ENCODE data around the gene IFNE. TPM values are rescaled to one million over a fixed set of nuclear protein-coding genes. Genes with fewer than 3 reads are reported as not detected.
"Not testable (repeated sequence)": the region's sequence is repeated elsewhere in the genome, so short reads cannot be mapped to it uniquely, and the experiment has no call there.

Gene IFNE
- total RNA-seq, 1 donor from 2014 or later, result not detected

- TF ChIP-seq CTCF (IDR thresholded peaks at IDR 0.05; ENCODE audit: borderline replicate concordance), result no peak
- H3K4me1 ChIP-seq, result no peaks in the 10 kb centered on the region
- intact Hi-C loops (cut with micrococcal nuclease), result no loop called here
Measured at GRCh38 chr9:21454149-21454548, 28.0 kb downstream of the IFNE start.

DNA sequence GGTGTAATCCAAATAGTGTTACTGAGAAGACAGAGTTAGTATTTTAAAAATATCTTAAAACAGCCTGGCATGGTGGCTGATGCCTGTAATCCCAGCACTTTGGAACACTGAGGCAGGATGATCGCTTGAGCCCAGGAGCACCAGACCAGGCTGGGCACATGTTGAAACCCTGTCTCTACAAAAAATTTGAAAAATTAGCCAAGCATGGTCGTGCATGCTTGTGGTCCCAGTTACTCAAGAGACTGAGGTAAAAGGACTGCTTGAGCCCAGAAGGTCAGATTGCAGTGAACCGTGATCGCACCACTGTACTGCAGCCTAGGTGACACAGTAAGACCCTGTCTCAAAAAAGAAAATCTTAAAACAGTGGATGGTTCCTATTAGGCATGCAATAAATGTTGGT is 29.4 kb downstream of the IFNE start:
- intact Hi-C loops (cut with micrococcal nuclease), result no loop called here
- no peak overlapping the region for H3K4me3 ChIP-seq
- DNase-seq, result no peak

More at GRCh38 chr9:21454149-21454548, 28.0 kb downstream of the IFNE start:
- H3K4me3 ChIP-seq, result no peak overlapping the region
- DNase-seq, result no peak
- H3K36me3 ChIP-seq, result no peaks in the 10 kb centered on the region
- peaks cover 17% of the 10 kb centered on the region for H3K27me3 ChIP-seq (ENCODE audit: low read depth)
- no peak overlapping the region for H3K27ac ChIP-seq (replicated peaks)
- no peaks in the 10 kb centered on the region for H3K9me3 ChIP-seq (replicated peaks)

GRCh38 chr9:21450733-21451394 is 31.2 kb downstream of the IFNE start:
- H3K27ac ChIP-seq (replicated peaks), result no peak overlapping the region
- TF ChIP-seq CTCF (IDR thresholded peaks at IDR 0.05; ENCODE audit: borderline replicate concordance), result no peak
- intact Hi-C loops (cut with micrococcal nuclease), result no loop called here
- H3K27me3 ChIP-seq (ENCODE audit: low read depth), result peaks cover 31% of the 10 kb centered on the region
- no peak overlapping the region for H3K4me3 ChIP-seq
- no peaks in the 10 kb centered on the region for H3K36me3 ChIP-seq
- H3K9me3 ChIP-seq (replicated peaks), result no peaks in the 10 kb centered on the region
- H3K4me1 ChIP-seq, result no peaks in the 10 kb centered on the region
- DNase-seq, result no peak

More for the DNA sequence above, 29.4 kb downstream of the IFNE start:
- Histone ChIP-seq H3K27ac (replicated peaks) (no peak overlapping the region), H3K9me3 (replicated peaks) (no peaks in the 10 kb centered on the region), H3K36me3 (no peaks in the 10 kb centered on the region), H3K4me1 (no peaks in the 10 kb centered on the region), H3K27me3 (ENCODE audit: low read depth) (peaks cover 31% of the 10 kb centered on the region)
- TF ChIP-seq CTCF (IDR thresholded peaks at IDR 0.05; ENCODE audit: borderline replicate concordance), result no peak

DNA sequence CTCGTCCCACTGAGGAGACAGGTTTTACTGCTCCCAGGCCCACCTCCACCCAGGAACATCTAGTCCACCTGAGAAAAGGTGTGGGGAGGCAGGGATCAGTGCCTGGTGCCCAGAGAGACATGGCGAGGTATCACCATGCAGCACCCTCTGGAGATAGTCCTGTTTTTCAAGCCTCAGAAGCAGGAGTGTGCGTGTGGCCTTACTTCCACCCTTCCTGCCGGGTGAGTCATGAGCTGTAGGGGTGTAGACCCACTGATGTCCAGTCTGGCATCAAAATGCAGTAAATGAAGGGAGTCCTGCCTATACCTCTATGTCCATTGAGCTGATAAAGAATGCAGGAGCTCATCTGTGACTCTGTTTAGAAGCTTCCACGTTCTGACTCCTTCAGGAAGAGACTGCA is 32.8 kb downstream of the IFNE start:
- H3K27me3 ChIP-seq (ENCODE audit: low read depth), result peaks cover 31% of the 10 kb centered on the region
- H3K4me3 ChIP-seq; intact Hi-C loops (cut with micrococcal nuclease); H3K36me3 ChIP-seq; DNase-seq; H3K4me1 ChIP-seq; H3K9me3 ChIP-seq (replicated peaks); H3K27ac ChIP-seq (replicated peaks): not testable (repeated sequence)

DNA sequence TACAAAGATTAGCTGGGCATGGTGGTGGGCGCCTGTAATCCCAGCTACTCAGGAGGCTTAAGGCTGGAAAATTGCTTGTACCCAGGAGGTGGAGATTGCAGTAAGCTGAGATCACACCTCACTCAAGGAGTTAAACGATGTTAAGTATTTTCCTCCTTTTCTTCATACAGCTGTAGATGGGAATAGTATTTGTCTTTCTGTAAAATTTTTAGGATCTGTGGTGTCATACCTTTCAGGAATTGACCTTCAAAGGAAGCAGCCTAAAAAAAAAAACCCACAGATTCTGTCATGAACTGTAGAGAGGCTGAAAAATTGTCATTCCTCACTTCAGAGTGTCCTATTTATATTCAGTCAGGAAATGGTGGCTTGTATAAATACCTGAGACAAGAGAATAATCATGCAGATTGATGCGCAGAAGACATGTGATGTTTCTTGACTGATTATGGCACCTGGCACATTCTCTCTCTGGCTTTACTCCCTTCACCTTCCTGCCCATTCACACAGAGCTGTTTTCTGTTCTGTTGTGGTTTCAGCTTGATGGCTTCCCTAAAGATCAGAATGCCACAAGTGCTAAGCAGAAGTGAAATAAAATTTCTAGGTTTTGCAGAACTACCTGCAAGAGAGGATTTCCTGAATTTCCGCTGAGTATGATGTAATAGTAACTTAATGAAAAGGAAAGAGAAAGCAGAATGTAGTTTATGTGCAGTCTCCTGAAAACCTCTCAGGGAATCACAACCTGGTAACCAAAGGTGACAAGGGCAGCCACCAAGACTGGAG is 38.1 kb downstream of the IFNE start:
- Histone ChIP-seq H3K9me3 (replicated peaks) (peaks cover 13% of the 10 kb centered on the region), H3K36me3 (no peaks in the 10 kb centered on the region), H3K4me1 (no peaks in the 10 kb centered on the region), H3K27me3 (ENCODE audit: low read depth) (peaks cover 25% of the 10 kb centered on the region), H3K4me3 (no peak overlapping the region), H3K27ac (replicated peaks) (no peak overlapping the region)
- intact Hi-C loops (cut with micrococcal nuclease), result no loop called here
- no peak for TF ChIP-seq CTCF (IDR thresholded peaks at IDR 0.05; ENCODE audit: borderline replicate concordance)
- DNase-seq, result no peak

- intact Hi-C loops (cut with micrococcal nuclease), result no loop called here
- DNase-seq, result no peak
- no peaks in the 10 kb centered on the region for H3K4me1 ChIP-seq
- H3K27ac ChIP-seq (replicated peaks), result no peak within 1 kb of the TSS
- no peaks in the 10 kb centered on the region for H3K36me3 ChIP-seq
- H3K4me3 ChIP-seq, result no peak within 1 kb of the TSS
- TF ChIP-seq CTCF (IDR thresholded peaks at IDR 0.05; ENCODE audit: borderline replicate concordance), result no peak
- peaks cover 23% of the 10 kb centered on the region for H3K27me3 ChIP-seq (ENCODE audit: low read depth)
- peaks cover 13% of the 10 kb centered on the region for H3K9me3 ChIP-seq (replicated peaks)
Measured at GRCh38 chr9:21440139-21440538, 42.0 kb downstream of the IFNE start, which contains the start of gene IFNA1. TSS of gene IFNA1 (plus strand) at chr9:21440439. CDS start at chr9:21440508, 69 bp downstream.

DNA sequence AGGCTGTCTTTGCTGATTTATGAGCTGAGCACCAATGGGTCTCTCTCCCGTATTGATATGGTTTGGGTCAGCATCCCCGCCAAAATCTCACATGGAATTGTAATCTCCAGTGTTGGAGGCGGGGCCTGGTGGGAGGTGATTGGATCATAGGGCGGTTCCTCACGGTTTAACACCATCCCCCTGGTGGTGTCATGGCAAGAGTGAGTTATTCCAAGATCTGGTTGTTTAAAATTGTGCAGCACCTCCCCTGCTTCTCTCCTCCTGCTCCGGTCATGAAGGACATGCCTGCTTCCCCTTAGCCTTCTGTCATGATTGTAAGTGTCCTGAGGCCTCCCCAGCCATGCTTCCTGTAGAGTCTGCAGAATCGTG is 47.1 kb downstream of the IFNE start:
- peaks cover 51% of the 10 kb centered on the region for H3K27me3 ChIP-seq (ENCODE audit: low read depth)
- H3K9me3 ChIP-seq (replicated peaks); H3K4me3 ChIP-seq; H3K4me1 ChIP-seq; H3K27ac ChIP-seq (replicated peaks); intact Hi-C loops (cut with micrococcal nuclease); DNase-seq; H3K36me3 ChIP-seq: not testable (repeated sequence)
